ENCODE measurements around the gene ANTXR2. TPM values are rescaled to one million over a fixed set of nuclear protein-coding genes. Genes with fewer than 3 reads are reported as not detected.

ANTXR2 gene
- total and polyA plus RNA-seq, 2 of the 8 experiments (the other 6 are each of a cell fraction or from before 2014, with no cell fraction given): 1.1 to 7.5 TPM

GRCh38 chr4:79947386-79947785 lies 125.6 kb downstream of the ANTXR2 start (continued):
- TF ChIP-seq CHD7 (IDR thresholded peaks at IDR 0.05; ENCODE audit: insufficient replicate concordance, low read length) (no peak), ZNF274 (IDR thresholded peaks at IDR 0.05; ENCODE audit: borderline replicate concordance, extremely low read depth, low read length) (no peak), SIN3A (conservative IDR thresholded peaks at IDR 0.05 in 1 of 2, IDR thresholded peaks at IDR 0.05 in 1 of 2; ENCODE audit: low read depth in 1 of 2, low read length in 2 of 2) (no peak), JUND (IDR thresholded peaks at IDR 0.05; ENCODE audit: low read length) (no peak), SIX5 (IDR thresholded peaks at IDR 0.05; ENCODE audit: low read depth, low read length) (no peak), HDAC6 (IDR thresholded peaks at IDR 0.05; ENCODE audit: low read depth, low read length) (no peak), TBP (IDR thresholded peaks at IDR 0.05; ENCODE audit: low read depth, low read length) (no peak)

Measured in H1 (cell line).